NCI-H2227 (cell line): ENCODE data around the gene BTBD16.

Source experiments
- DNase-seq: peaks from one replicate; lab custom pipeline; 2025; ENCODE audit not compliant: unreplicated experiment; lab: John Stamatoyannopoulos, UW

Gene BTBD16

DNA sequence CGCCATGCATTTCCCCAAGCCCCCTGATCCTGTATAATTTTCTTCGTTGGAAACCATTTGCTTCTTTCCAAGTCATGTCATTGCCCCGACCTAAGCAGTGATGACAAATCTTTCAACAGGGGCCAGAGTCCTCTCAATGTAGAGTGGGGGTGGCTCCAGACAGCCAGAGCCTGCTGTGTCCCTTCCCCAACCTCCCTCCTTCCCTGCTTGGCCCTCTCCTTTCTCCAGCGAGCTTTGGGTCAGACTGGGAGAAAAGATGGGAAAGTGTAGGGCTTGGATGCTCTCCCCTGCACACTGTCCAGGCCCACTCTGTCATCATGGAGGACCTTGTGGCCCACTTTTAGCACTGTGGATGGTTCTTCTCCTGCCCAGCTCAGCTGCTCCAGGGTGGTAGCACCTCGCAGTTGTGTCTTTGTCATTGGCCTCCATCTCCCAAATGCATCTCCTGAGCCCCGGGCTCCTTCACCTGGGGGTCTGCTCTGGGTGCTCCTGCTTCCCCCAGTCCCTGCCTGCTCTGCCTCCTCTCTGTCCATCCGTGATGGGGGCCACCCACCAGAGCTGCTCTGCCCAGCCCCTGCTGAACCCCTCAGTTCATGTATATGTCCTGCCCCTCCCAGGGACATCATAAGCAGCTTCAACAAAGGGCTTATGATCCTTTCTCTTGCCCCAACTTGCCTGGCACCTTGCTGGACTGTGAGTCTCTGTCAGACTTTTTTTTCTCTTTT is 37.5 kb downstream of the BTBD16 start:
- no peak for DNase-seq

GRCh38 chr10:122310311-122311050 is 39.4 kb downstream of the BTBD16 start:
- peak; percentile 6 for DNase-seq

- DNase-seq = no peak
Observed at GRCh38 chr10:122311051-122311410, 39.9 kb downstream of the BTBD16 start.

GRCh38 chr10:122311716-122312115 is 40.6 kb downstream of the BTBD16 start:
- no peak for DNase-seq

DNA sequence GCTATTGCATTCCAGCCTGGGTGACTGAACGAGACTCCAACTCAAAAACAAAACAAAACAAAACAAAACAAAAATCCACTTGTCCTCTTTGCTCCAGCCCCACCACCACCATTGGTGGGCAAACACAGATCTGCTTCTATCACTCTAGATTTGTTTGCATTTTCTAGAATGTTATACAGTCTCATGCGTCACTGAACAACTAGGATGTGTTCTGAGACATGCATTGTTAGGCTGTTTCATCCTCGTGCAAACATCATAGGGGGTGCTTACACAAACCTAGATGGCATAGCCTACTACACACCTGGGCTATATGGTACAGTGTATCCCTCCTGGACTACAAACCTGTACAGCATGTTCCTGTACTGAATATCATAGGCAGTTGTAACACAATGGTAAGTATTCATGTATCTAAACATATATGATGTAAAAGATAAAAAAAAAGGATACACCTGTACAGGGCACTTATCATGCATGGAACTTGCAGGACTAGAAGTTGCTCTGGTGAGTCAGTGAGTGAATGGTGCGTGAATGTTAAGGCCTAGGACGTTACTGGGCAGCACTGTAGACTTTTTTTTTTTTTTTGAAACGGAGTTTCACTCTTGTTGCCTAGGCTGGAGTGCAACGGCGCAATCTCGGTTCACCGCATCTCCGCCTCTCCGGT is 45.3 kb downstream of the BTBD16 start:
- DNase-seq = no peak

GRCh38 chr10:122321960-122322359 is 50.9 kb downstream of the BTBD16 start:
- DNase-seq = no peak

DNA sequence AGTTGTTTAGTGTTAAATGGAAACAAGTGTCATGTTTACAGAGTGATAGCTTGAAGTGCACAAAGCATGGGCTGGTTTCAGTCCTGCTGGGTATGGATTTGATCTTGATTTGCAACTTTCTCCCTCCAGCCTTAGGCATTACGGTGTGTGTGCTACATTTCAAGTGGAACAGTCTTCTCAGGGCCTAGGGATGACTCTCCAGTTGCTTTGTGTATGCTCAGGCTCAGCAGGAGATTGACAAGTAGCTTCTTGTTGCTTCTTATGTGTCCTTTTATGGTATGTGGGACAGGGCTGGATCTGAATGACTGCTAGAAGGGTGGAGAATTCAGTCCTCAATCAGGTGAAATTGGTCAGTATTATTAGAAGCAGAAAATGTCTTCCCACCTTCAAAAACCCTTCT is 52.1 kb downstream of the BTBD16 start:
- peak; percentile 56 for DNase-seq

DNA sequence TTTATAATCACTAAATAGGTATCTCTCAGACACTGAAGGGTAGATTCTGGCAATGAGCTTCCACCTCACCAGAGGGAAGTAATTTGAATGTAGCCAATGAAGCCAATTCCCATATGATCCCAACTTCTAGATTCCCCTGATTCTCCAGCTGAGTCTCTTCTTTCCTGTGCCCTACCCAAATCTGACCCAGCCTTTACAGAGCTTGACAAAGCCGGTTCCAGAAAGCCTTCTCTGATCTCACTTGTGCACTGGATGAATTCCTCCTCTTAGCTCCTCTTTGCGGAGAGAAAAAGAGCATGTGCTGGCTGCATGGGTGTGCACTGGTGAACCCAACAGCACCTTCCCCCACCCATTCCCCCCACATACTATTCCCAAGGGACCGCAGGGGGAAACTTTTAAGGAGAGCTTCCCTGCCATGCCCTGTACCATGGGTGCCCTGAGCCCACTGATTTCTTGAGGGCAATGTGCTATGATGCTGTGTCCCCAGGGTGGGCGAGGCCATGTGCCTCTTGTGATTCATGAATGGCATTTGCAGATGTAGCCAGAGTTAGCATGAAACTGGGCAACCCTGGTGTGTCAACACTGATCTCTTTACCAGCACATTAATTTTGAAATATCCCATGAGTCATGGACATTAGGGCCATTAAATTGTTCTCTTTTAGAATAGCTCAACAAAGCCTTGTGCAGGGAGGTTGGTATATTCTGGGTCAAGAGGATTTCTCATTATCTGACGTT is 53.0 kb downstream of the BTBD16 start:
- no peak for DNase-seq

- no peak for DNase-seq
Observed at GRCh38 chr10:122325235-122325634, 54.1 kb downstream of the BTBD16 start.

DNA sequence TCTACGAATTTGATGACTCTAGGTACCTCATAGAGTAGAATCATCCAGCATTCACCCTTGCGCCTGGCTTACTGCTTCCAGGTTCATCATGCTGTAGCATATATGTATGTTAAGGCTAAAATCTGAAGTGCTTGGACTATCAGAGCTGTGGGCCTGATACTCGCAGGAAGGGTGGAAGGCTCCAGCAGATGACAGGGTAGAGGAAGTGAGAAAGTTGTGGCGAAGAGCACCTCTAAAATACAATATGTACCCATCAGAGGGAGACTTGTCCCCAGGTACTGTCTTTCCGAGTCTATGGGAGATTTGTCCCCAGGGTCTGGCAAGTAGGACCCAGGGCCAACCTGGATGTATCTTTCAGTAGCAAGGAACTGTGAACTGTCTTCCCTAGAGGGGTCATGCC is 55.3 kb downstream of the BTBD16 start:
- no peak for DNase-seq

DNA sequence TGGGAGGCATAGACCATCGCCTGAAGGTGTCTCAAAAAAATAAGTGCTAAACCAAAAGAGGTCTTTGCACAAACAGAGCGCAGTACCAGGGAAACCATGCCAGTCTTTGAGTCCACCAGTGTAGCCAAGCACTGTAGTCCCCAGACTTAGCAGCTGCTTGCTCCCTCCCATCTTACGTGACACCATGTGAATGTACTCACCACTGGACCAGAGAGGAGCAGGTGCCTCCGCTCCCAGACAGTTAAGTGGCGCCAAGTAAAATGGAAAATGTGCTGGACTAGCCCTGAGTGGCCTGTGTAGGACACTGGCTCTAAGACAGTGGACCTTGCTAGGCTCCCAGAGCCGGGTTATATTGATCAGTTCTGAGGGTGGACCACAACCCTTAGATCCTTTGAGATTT is 55.7 kb downstream of the BTBD16 start:
- no peak for DNase-seq

DNA sequence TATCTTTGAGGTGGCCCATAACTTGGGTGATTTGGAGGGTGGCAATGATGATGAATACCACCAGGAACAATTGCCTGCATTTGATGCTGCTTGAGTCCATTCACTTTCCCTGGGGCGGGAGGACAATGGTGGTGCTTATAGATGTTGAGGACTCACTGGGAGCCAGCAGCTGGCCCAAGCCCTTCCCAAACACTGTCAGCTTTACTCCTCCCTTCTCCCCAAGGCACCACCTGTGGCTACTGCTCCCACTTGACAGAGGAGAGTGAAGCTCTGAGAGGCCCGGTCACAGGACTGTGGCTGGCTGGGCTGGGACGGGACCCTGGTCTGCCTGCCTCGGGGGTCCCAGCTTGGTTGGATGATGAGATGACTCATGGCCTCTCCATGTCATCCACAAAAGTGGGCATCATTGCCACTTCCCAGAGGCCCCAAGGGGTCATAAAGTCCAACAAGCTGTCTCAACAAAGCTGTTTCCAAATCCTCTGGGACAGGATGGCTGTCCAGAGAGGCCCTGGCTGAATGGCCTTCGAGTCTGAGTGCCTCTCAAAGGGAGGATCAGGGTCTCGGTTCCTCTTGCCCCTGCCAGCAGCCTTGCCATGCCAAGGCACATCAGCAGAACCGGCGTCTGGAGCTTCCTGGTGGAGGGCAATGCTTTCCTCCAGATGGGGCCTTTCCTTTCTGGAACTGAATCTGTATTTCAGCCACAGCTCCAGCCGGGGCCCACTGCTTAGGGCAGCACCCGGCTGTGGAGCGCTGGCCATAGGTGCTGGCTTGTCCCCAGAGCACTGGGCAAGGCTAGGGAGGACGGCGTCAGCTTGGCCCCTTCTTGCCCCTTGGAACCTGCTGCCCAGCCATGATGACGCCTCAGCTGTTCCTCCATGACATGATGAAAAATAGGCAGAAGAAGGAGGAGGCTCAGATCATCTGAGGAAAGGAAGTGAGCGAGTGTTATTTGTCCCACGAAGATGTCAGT is 56.4 kb downstream of the BTBD16 start:
- no peak for DNase-seq

- DNase-seq = no peak
Observed at GRCh38 chr10:122328676-122329075, 57.6 kb downstream of the BTBD16 start.

DNA sequence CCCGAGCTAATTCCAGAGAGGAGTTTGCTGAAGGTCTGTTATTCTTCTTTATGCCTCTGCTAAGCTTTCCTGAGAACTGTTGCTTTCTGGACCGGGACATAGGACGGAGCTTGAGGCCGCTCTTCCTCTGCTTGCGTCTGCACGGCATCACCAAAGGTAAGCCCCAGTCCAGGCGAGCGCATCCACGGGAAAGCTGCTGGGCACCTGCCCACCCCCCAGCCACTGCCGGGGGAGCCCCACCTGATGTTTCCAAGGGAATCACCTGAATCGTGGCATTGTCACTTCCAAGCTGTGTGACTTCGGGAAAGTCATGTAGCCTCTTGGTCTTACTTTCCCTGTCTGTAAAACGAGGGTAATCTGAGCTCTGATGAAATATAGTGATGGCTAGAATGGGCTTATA is 58.3 kb downstream of the BTBD16 start:
- DNase-seq = no peak

DNA sequence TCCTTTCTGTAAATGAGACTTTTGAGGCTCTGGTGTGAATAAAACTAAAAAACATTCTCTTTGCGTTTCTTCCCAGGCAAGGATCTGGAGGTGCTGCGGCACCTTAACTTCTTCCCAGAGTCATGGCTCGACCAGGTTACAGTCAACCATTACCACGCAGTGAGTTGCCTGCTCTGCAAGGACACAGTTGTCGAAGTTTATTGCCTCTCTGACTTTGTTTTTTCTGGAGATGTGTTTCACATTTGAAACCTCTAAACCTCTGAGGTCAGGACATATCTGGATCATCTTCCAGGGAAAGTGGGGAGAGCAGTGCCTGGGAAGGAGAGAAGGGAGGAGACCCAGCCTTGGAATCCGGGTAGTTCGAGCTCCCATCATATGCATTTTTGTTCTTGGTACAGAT is 60.0 kb downstream of the BTBD16 start:
- no peak for DNase-seq

DNA sequence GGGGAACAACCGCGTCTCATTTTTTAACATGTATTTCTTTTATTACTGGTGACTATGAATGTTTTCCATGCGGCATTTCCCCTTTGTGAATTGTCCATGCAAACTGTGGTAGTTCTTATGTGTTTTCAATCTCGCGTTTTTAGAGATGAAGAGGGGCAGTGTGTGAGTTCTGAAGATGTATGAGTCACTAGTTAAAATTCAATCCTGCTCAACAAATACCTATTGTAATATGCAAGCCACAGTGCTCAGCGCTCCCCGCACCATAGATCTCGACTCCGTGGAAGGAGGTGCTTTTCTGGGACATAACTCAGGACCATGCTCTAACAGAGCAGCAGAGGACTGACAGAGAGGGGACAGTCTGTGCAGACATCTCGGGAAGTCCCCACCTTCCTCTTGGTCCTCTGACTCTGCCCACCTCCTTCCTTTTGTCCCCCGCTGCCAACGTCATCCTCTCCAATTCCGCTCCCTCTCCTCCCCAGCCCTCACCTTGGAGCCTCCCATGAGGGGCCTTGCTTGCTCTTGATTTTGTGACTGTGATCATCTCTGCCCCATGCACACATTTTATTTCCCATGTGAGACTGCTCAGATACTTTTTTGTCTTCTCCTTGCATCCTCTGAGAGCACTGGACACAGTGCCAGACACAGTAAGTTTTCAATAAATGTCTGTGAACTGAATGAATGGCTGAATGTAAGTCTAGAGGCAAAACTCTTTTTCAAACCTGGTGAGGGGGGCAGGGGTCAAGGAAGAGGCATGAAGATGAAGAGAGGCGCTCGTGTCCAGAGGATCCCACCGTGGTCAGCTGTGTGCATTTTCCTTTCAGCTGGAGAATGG is 60.7 kb downstream of the BTBD16 start:
- no peak for DNase-seq

- no peak for DNase-seq
Observed at GRCh38 chr10:122333037-122333436, 61.9 kb downstream of the BTBD16 start.

- DNase-seq = no peak
Observed at GRCh38 chr10:122336332-122336731, 65.2 kb downstream of the BTBD16 start.

DNA sequence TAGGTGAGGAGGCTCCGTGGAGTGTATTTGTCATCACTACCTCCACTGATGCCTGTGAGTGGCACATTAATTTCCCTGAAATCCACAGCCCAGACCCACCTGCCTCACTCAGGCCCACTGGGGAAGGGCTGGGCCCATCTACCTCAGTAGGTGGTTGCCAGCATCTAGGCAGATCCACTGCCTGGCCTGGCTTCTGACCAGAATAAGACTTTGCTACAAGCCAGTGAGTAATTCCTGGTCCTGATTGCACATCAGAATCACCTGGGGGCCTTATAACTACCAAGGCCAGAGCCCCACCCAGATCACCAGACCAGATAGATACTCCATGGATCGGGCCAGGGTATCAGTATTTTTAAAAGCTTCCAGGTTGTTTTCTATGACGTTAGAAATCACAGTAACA is 65.9 kb downstream of the BTBD16 start:
- DNase-seq = no peak
